ENCODE measurements around the gene CREB3. TPM values are rescaled to one million over a fixed set of nuclear protein-coding genes. Genes with fewer than 3 reads are reported as not detected.

The CREB3 gene
- total and polyA plus RNA-seq, 5 donors from 2014 or later, result 14.6 to 36.4 (median 34.5) TPM

GRCh38 chr9:35776018-35776417, 43.6 kb downstream of the CREB3 start:
- Histone ChIP-seq H3K36me3 (ENCODE audit: control insufficient read depth, insufficient read depth, low read length) (peaks cover 4% of the 10 kb centered on the region), H3K27ac (ENCODE audit: insufficient read depth, low read length, poor library complexity, severe bottlenecking) (no peak overlapping the region), H3K4me3 (ENCODE audit: low read depth, low read length) (no peak overlapping the region), H3K4me1 (ENCODE audit: control insufficient read depth, insufficient read depth, low read length, poor library complexity, severe bottlenecking) (no peaks in the 10 kb centered on the region), H3K27me3 (ENCODE audit: control insufficient read depth, insufficient read depth, low read length) (no peaks in the 10 kb centered on the region), H3K9me3 (ENCODE audit: control insufficient read depth in 2 of 2, low read length in 2 of 2) (no peaks in the 10 kb centered on the region)
- ATAC-seq (ENCODE audit: low read depth in 2 of 2), result no peak
- no peak for DNase-seq
- H3K27me3 Mint-ChIP-seq, result no peaks in the 10 kb centered on the region
- peak overlapping the region in 1 of 3 donors; percentile 56 for H3K27ac Mint-ChIP-seq
- peaks cover 13% of the 10 kb centered on the region for H3K36me3 Mint-ChIP-seq
- H3K9me3 Mint-ChIP-seq, result peaks cover 0 to 2% (median 0%) of the 10 kb centered on the region in 7 donors
- peaks cover 0 to 13% (median 9%) of the 10 kb centered on the region in 4 donors for H3K4me1 Mint-ChIP-seq
- H3K4me3 Mint-ChIP-seq, result no peak overlapping the region

- Histone ChIP-seq H3K27me3 (ENCODE audit: control insufficient read depth, insufficient read depth, low read length) (no peaks in the 10 kb centered on the region), H3K9me3 (ENCODE audit: control insufficient read depth in 2 of 2, low read length in 2 of 2) (no peaks in the 10 kb centered on the region), H3K4me3 (ENCODE audit: low read depth, low read length) (no peak overlapping the region), H3K27ac (ENCODE audit: insufficient read depth, low read length, poor library complexity, severe bottlenecking) (no peak overlapping the region), H3K4me1 (ENCODE audit: control insufficient read depth, insufficient read depth, low read length, poor library complexity, severe bottlenecking) (no peaks in the 10 kb centered on the region), H3K36me3 (ENCODE audit: control insufficient read depth, insufficient read depth, low read length) (peaks cover 5% of the 10 kb centered on the region)
- no peak overlapping the region for H3K4me3 Mint-ChIP-seq
- H3K27ac Mint-ChIP-seq, result no peak overlapping the region
- no peaks in the 10 kb centered on the region for H3K27me3 Mint-ChIP-seq
- peaks cover 0 to 17% (median 10%) of the 10 kb centered on the region in 4 donors for H3K4me1 Mint-ChIP-seq
- ATAC-seq (ENCODE audit: low read depth in 2 of 2) (no peak), DNase-seq (no peak)
- H3K36me3 Mint-ChIP-seq, result peaks cover 17% of the 10 kb centered on the region
- peaks cover 0 to 2% (median 0%) of the 10 kb centered on the region in 7 donors for H3K9me3 Mint-ChIP-seq
Measured at GRCh38 chr9:35778496-35778895, 46.0 kb downstream of the CREB3 start.

- Histone ChIP-seq H3K36me3 (ENCODE audit: control insufficient read depth, insufficient read depth, low read length) (peaks cover 12% of the 10 kb centered on the region), H3K4me1 (ENCODE audit: control insufficient read depth, insufficient read depth, low read length, poor library complexity, severe bottlenecking) (no peaks in the 10 kb centered on the region), H3K27ac (ENCODE audit: insufficient read depth, low read length, poor library complexity, severe bottlenecking) (no peak overlapping the region), H3K9me3 (ENCODE audit: control insufficient read depth in 2 of 2, low read length in 2 of 2) (no peaks in the 10 kb centered on the region), H3K4me3 (ENCODE audit: low read depth, low read length) (no peak overlapping the region), H3K27me3 (ENCODE audit: control insufficient read depth, insufficient read depth, low read length) (no peaks in the 10 kb centered on the region)
- H3K4me1 Mint-ChIP-seq, result peaks cover 0 to 12% (median 9%) of the 10 kb centered on the region in 4 donors
- H3K27ac Mint-ChIP-seq, result no peak overlapping the region
- H3K9me3 Mint-ChIP-seq, result peaks cover 0 to 3% (median 0%) of the 10 kb centered on the region in 7 donors
- no peaks in the 10 kb centered on the region for H3K27me3 Mint-ChIP-seq
- ATAC-seq (ENCODE audit: low read depth in 2 of 2) (no peak), DNase-seq (no peak)
- H3K4me3 Mint-ChIP-seq, result no peak overlapping the region
- H3K36me3 Mint-ChIP-seq, result peaks cover 28% of the 10 kb centered on the region
Measured at GRCh38 chr9:35781066-35781465, 48.6 kb downstream of the CREB3 start.

GRCh38 chr9:35783418-35783817, 51.0 kb downstream of the CREB3 start:
- Mint-ChIP-seq H3K27ac (no peak overlapping the region), H3K27me3 (no peaks in the 10 kb centered on the region), H3K4me3 (no peak overlapping the region), H3K9me3 (peaks cover 0 to 1% (median 0%) of the 10 kb centered on the region in 7 donors), H3K36me3 (peaks cover 35% of the 10 kb centered on the region), H3K4me1 (peaks cover 0 to 8% (median 6%) of the 10 kb centered on the region in 4 donors)
- no peak overlapping the region for H3K27ac ChIP-seq (ENCODE audit: insufficient read depth, low read length, poor library complexity, severe bottlenecking)
- no peak overlapping the region for H3K4me3 ChIP-seq (ENCODE audit: low read depth, low read length)
- DNase-seq, result no peak
- H3K9me3 ChIP-seq (ENCODE audit: control insufficient read depth in 2 of 2, low read length in 2 of 2), result no peaks in the 10 kb centered on the region
- ATAC-seq (ENCODE audit: low read depth in 2 of 2), result no peak
- peaks cover 13% of the 10 kb centered on the region for H3K36me3 ChIP-seq (ENCODE audit: control insufficient read depth, insufficient read depth, low read length)
- H3K27me3 ChIP-seq (ENCODE audit: control insufficient read depth, insufficient read depth, low read length), result no peaks in the 10 kb centered on the region
- no peaks in the 10 kb centered on the region for H3K4me1 ChIP-seq (ENCODE audit: control insufficient read depth, insufficient read depth, low read length, poor library complexity, severe bottlenecking)

Other genes starting within 250 kb of the CREB3 start
- 0.42 TPM for gene RUSC2, start 242.6 kb upstream of the CREB3 start, total RNA-seq
- gene RUSC2, start 242.6 kb upstream of the CREB3 start, polyA plus RNA-seq, result under 1 TPM in 1 of 4 donors, not detected in 3; 0.12 TPM
- gene TESK1, start 127.4 kb upstream of the CREB3 start, total RNA-seq, result 24.5 TPM
- 1 to 10 TPM; 3.9 to 5.7 (median 4.5) TPM for gene TESK1, start 127.4 kb upstream of the CREB3 start, polyA plus RNA-seq
- 7.9 TPM for gene CD72, start 114.3 kb upstream of the CREB3 start, total RNA-seq
- 1 to 10 TPM; 1.0 to 4.0 (median 1.9) TPM for gene CD72, start 114.3 kb upstream of the CREB3 start, polyA plus RNA-seq
- gene SIT1, start 81.7 kb upstream of the CREB3 start, total RNA-seq, result 76.9 TPM
- 100 to 1,000 TPM; 239 to 346 (median 308) TPM for gene SIT1, start 81.7 kb upstream of the CREB3 start, polyA plus RNA-seq
- gene RMRP, start 74.6 kb upstream of the CREB3 start, total RNA-seq, result 6,542 TPM
- not detected for gene RMRP, start 74.6 kb upstream of the CREB3 start, polyA plus RNA-seq
- 31.2 TPM for gene CCDC107, start 74.4 kb upstream of the CREB3 start, total RNA-seq
- gene CCDC107, start 74.4 kb upstream of the CREB3 start, polyA plus RNA-seq, result 10 to 100 TPM; 65.8 to 83.2 (median 71.7) TPM
- gene ARHGEF39, start 67.5 kb upstream of the CREB3 start, total RNA-seq, result 0.84 TPM
- gene ARHGEF39, start 67.5 kb upstream of the CREB3 start, polyA plus RNA-seq, result under 1 TPM; 0.36 to 0.66 (median 0.44) TPM
- gene CA9, start 58.7 kb upstream of the CREB3 start, total RNA-seq, result not detected
- under 1 TPM in 1 of 4 donors, not detected in 3; 0.48 TPM for gene CA9, start 58.7 kb upstream of the CREB3 start, polyA plus RNA-seq
- 38.8 TPM for gene TPM2, start 42.7 kb upstream of the CREB3 start, total RNA-seq
- gene TPM2, start 42.7 kb upstream of the CREB3 start, polyA plus RNA-seq, result not detected
- 277 TPM for gene TLN1, start 471 bp upstream of the CREB3 start, total RNA-seq
- 10 to 100 TPM; 33.7 to 36.2 (median 35.9) TPM for gene TLN1, start 471 bp upstream of the CREB3 start, polyA plus RNA-seq
- gene GBA2, start 16.6 kb downstream of the CREB3 start, total RNA-seq, result 47.9 TPM
- gene GBA2, start 16.6 kb downstream of the CREB3 start, polyA plus RNA-seq, result 10 to 100 TPM; 18.7 to 27.1 (median 21.2) TPM
- 22.8 TPM for gene RGP1, start 16.6 kb downstream of the CREB3 start, total RNA-seq
- gene RGP1, start 16.6 kb downstream of the CREB3 start, polyA plus RNA-seq, result 10 to 100 TPM in 1 of 4 donors, 1 to 10 TPM in 3; 4.6 to 10.2 (median 7.0) TPM
- gene MSMP, start 21.6 kb downstream of the CREB3 start, total RNA-seq, result not detected
- under 1 TPM in 1 of 4 donors, not detected in 3; 0.69 TPM for gene MSMP, start 21.6 kb downstream of the CREB3 start, polyA plus RNA-seq
- gene NPR2, start 58.9 kb downstream of the CREB3 start, total RNA-seq, result 7.7 TPM
- gene NPR2, start 58.9 kb downstream of the CREB3 start, polyA plus RNA-seq, result 1 to 10 TPM in 2 of 4 donors, under 1 TPM in 1, not detected in 1; 0.46 to 1.9 (median 1.5) TPM
- gene SPAG8, start 79.6 kb downstream of the CREB3 start, total RNA-seq, result 0.99 TPM
- 1 to 10 TPM in 1 of 4 donors, under 1 TPM in 2, not detected in 1; 0.75 to 1.3 (median 0.85) TPM for gene SPAG8, start 79.6 kb downstream of the CREB3 start, polyA plus RNA-seq
- 21.7 TPM for gene HINT2, start 82.4 kb downstream of the CREB3 start, total RNA-seq
- gene HINT2, start 82.4 kb downstream of the CREB3 start, polyA plus RNA-seq, result 100 to 1,000 TPM in 2 of 4 donors, 10 to 100 TPM in 2; 70.5 to 105 (median 90.6) TPM
- gene FAM221B, start 96.1 kb downstream of the CREB3 start, total RNA-seq, result not detected
- gene FAM221B, start 96.1 kb downstream of the CREB3 start, polyA plus RNA-seq, result under 1 TPM in 1 of 4 donors, not detected in 3; 0.03 TPM
- gene TMEM8B, start 96.6 kb downstream of the CREB3 start, total RNA-seq, result 3.3 TPM
- 1 to 10 TPM in 3 of 4 donors, under 1 TPM in 1; 0.21 to 1.5 (median 1.3) TPM for gene TMEM8B, start 96.6 kb downstream of the CREB3 start, polyA plus RNA-seq
- not detected for gene OR13J1, start 137.7 kb downstream of the CREB3 start, total RNA-seq
- not detected for gene OR13J1, start 137.7 kb downstream of the CREB3 start, polyA plus RNA-seq
- gene HRCT1, start 173.5 kb downstream of the CREB3 start, total RNA-seq, result not detected
- gene HRCT1, start 173.5 kb downstream of the CREB3 start, polyA plus RNA-seq, result not detected
- gene SPAAR, start 176.8 kb downstream of the CREB3 start, total RNA-seq, result not detected
- not detected for gene SPAAR, start 176.8 kb downstream of the CREB3 start, polyA plus RNA-seq
- gene OR2S2, start 225.5 kb downstream of the CREB3 start, total RNA-seq, result not detected
- gene OR2S2, start 225.5 kb downstream of the CREB3 start, polyA plus RNA-seq, result not detected

Data from CD4-positive, CD25-positive, alpha-beta regulatory T cell (primary cell).